Common myeloid progenitor, CD34-positive (primary cell): ENCODE results near the gene IL23R.

Experiments used
- CTCF ChIA-PET: fragments of 350-600 bp; sonication (Branson Sonifier 250); formaldehyde crosslinking; loops from one replicate; lab custom pipeline; 2021; ENCODE audit warnings: antibody characterized with exemption; lab: Charles Lee
- POLR2A ChIA-PET: fragments of 350-600 bp; sonication (Branson Sonifier 250); formaldehyde crosslinking; loops from one replicate; lab custom pipeline; 2021; ENCODE audit warnings: antibody characterized with exemption; lab: Charles Lee
- DNase-seq, 3 donors: peaks; one replicate each; pipeline versions ENCODE4 v3.0.0 to v3.0.0-alpha.2; 2013
- H3K27ac ChIP-seq, 2 experiments: 1 replicate in 1 of 2; 2 replicates in 1 of 2; pipeline ENCODE4 v1.7.0; 2013; ENCODE audit warnings: inconsistent platforms in 2 of 2, low read length in 2 of 2, mild to moderate bottlenecking in 2 of 2, low read depth in 1 of 2, moderate library complexity in 1 of 2; ENCODE audit not compliant: severe bottlenecking in 2 of 2, insufficient read depth in 1 of 2, poor library complexity in 1 of 2
- H3K27me3 ChIP-seq, 5 experiments: replicated peaks in 2 of 5; 1 replicate in 3 of 5; 2 replicates in 2 of 5; pipeline versions ENCODE4 v1.6.1 to v1.7.0; 2013; ENCODE audit warnings: low read length in 4 of 5, mild to moderate bottlenecking in 2 of 5, moderate library complexity in 2 of 5, inconsistent platforms in 1 of 5; ENCODE audit not compliant: insufficient read depth in 5 of 5, control insufficient read depth in 4 of 5
- H3K36me3 ChIP-seq, 4 experiments: 1 replicate in 2 of 4; 2 replicates in 2 of 4; pipeline versions ENCODE4 v1.6.1 to v1.7.0; 2013; ENCODE audit warnings: low read length in 3 of 4, control low read depth in 1 of 4, mild to moderate bottlenecking in 1 of 4; ENCODE audit not compliant: control insufficient read depth in 4 of 4, insufficient read depth in 4 of 4
- H3K4me1 ChIP-seq, 4 experiments: 1 replicate in 3 of 4; 2 replicates in 1 of 4; pipeline versions ENCODE4 v1.6.1 to v1.7.1; 2013; ENCODE audit warnings: low read length in 3 of 4, mild to moderate bottlenecking in 3 of 4, control low read depth in 1 of 4, inconsistent platforms in 1 of 4, moderate library complexity in 1 of 4; ENCODE audit not compliant: control insufficient read depth in 4 of 4, insufficient read depth in 4 of 4; ENCODE audit errors: control extremely low read depth in 1 of 4
- H3K4me3 ChIP-seq, 7 experiments: 1 replicate in 4 of 7; 2 replicates in 3 of 7; pipeline versions ENCODE4 v1.5.1 to v1.7.0; 2013; ENCODE audit warnings: mild to moderate bottlenecking in 7 of 7, low read length in 6 of 7, moderate library complexity in 6 of 7, inconsistent platforms in 2 of 7, low read depth in 2 of 7, control low read depth in 1 of 7; ENCODE audit not compliant: insufficient read depth in 4 of 7, control insufficient read depth in 1 of 7; ENCODE audit errors: extremely low read depth in 1 of 7
- H3K9me3 ChIP-seq, 5 experiments: 1 replicate in 4 of 5; 2 replicates in 1 of 5; pipeline versions ENCODE4 v1.6.1 to v1.7.1; 2013; ENCODE audit warnings: low read length in 4 of 5, mild to moderate bottlenecking in 2 of 5, inconsistent platforms in 1 of 5, low read depth in 1 of 5, moderate library complexity in 1 of 5; ENCODE audit not compliant: control insufficient read depth in 4 of 5, insufficient read depth in 2 of 5; ENCODE audit errors: control extremely low read depth in 1 of 5
- WGBS: methylation state at CpG from one replicate; pipeline ENCODE4 v1.1.5; 2013; ENCODE audit not compliant: insufficient coverage; 5-methylcytosine and 5-hydroxymethylcytosine counted together

The IL23R gene

DNA sequence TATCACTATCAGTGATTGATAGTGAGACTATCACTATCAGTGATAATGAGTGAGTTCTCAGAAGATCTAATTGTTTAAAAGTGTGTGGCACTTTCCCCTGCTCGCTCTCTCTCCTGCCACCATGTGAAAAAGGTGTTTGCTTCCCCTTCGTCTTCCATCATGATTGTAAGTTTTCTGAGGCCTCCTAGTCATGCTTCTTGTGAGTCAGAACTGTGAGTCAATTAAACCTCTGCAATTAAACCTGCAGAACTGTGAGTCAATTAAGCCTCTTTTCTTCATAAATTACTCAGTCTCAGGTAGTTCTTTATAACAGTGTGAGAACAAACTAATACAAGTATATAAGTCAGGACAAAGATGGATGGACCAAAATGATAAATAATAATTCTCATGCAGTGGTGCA, 7.0 kb upstream of the IL23R start:
- ChIA-PET POLR2A (no interaction called here), CTCF (no interaction called here)
- H3K27me3 ChIP-seq: peaks cover 0 to 17% (median 4%) of the 10 kb centered on the region in 5 experiments
- peak in 2 of 3 donors; percentile 24 to 33 for DNase-seq
- H3K27ac ChIP-seq: no peak overlapping the region
- H3K9me3 ChIP-seq: peaks cover 0 to 2% (median 0%) of the 10 kb centered on the region in 5 experiments
- H3K36me3 ChIP-seq: no peaks in the 10 kb centered on the region
- H3K4me3 ChIP-seq: no peak overlapping the region
- no peaks in the 10 kb centered on the region for H3K4me1 ChIP-seq
- 100% methylated on average over 2 of the region's 2 CpGs for WGBS

DNA sequence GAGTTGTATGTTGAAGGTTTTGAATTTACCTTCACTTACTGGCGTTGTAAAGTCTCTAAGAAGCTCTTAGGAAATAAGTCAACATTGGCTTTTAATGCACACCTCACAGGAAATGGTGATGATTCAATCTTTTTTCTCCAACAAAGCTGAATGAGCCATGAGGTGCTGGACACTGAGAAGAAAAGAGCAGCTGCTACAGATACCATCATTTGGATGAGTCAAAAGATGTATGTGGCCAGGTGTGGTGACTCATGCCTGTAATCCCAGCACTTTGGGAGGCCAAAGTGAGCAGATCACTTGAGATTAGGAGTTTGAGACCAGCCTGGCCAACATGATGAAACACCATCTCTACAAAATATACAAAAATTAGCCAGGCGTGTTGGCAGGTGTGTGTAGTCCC, 3.3 kb upstream of the IL23R start:
- 100% methylated on average over 1 of the region's 2 CpGs for WGBS
- Histone ChIP-seq H3K27me3 (peaks cover 0 to 33% (median 11%) of the 10 kb centered on the region in 5 experiments), H3K4me3 (no peak overlapping the region), H3K4me1 (no peaks in the 10 kb centered on the region), H3K27ac (no peak overlapping the region), H3K36me3 (no peaks in the 10 kb centered on the region), H3K9me3 (no peaks in the 10 kb centered on the region)
- POLR2A ChIA-PET: interaction anchor here (0.5 kb wide), 1 partner anchor 28 kb away, joined by 3 read pairs; the partner anchor contains the start of gene C1orf141
- DNase-seq: peak in 1 of 3 donors; percentile 38
- CTCF ChIA-PET: interaction anchor here (1.3 kb wide), 2 partner anchors 49 to 143 kb away, joined by 3 read pairs; no protein-coding TSS in a partner anchor

DNA sequence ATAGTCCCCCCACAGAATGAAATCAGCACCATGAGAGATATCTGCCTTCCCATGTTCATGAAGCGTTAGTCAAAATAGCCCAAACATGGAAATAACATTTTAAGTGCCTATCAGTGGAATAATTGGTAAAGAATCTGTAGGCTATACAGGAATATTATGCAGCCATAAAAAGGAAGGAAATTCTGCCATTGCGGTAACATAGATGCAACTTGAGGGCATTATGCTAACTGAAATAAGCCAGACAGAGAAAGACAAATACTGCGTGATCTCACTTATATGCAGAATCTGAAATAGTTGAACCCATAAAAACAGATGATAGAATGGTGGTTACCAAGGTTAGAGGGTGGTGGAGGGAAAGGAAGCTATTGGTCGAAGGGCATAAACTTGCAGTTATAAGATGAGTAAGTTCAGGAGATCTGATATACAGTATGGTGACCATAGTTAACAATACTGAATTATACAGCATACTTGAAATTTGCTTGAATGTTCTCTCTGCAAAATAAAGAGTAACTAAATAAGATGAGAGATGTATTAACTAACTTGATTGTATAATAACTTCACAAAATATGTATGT, 699 bp upstream of the IL23R start:
- H3K27ac ChIP-seq: no peak overlapping the region
- no peak for DNase-seq
- H3K27me3 ChIP-seq: peaks cover 0 to 50% (median 18%) of the 10 kb centered on the region in 5 experiments
- no peaks in the 10 kb centered on the region for H3K9me3 ChIP-seq
- WGBS: 96% methylated on average over 2 of the region's 4 CpGs
- H3K4me3 ChIP-seq: no peak overlapping the region
- no peaks in the 10 kb centered on the region for H3K36me3 ChIP-seq
- POLR2A ChIA-PET: no interaction called here
- H3K4me1 ChIP-seq: peaks cover under 1 to 5% (median 3%) of the 10 kb centered on the region in 4 experiments
- CTCF ChIA-PET: no interaction called here

DNA sequence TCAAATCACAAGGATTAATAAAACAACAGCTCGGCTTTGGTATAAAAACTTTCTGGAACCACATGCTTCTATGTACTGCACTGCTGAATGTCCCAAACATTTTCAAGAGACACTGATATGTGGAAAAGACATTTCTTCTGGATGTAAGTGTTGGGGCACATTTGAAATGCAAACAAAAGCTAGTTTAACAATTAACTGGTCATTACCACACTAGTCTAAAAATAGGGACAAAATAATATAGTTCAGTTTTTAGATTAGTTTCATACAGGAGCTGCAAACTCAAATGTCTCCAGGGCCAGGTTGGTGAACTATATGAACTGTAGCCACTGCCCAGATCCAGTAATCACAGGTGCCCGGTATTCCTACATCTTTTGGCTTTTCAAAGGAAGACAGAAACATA, 3.2 kb downstream of the IL23R start:
- DNase-seq: no peak
- no CpG with 5 or more reads among the region's 2 CpGs for WGBS
- ChIA-PET POLR2A (no interaction called here), CTCF (interaction anchor here (0.9 to 3.7 kb wide), 3 partner anchors 21 to 43 kb away, joined by 3 to 16 read pairs (median 5); no protein-coding TSS in a partner anchor)
- peaks cover 6 to 16% (median 12%) of the 10 kb centered on the region in 4 experiments for H3K4me1 ChIP-seq
- no peak overlapping the region for H3K27ac ChIP-seq
- no peaks in the 10 kb centered on the region for H3K36me3 ChIP-seq
- peaks cover 0 to 60% (median 25%) of the 10 kb centered on the region in 5 experiments for H3K27me3 ChIP-seq
- no peak overlapping the region for H3K4me3 ChIP-seq
- H3K9me3 ChIP-seq: no peaks in the 10 kb centered on the region

DNA sequence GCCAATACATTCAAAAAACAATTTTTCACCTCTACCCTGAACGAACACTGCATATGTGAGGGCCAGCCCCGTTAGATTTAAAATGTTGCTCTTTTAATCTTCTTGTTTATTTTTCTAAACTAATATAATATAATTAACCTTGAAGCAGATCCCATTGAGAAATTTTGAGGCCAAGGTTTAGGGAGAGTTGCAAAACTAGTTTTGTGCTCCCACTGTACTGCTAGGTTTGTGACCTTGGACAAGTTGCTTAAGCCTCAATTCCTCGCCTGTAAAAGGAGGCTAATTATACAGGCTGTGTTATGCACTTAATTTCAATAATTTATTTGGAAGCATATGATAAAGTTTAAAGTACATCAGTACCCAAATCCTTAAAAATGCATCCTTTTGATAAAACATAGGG, 3.7 kb downstream of the IL23R start:
- H3K9me3 ChIP-seq: no peaks in the 10 kb centered on the region
- POLR2A ChIA-PET: no interaction called here
- no peak overlapping the region for H3K4me3 ChIP-seq
- H3K27ac ChIP-seq: no peak overlapping the region
- DNase-seq: no peak
- peaks cover 6 to 16% (median 12%) of the 10 kb centered on the region in 4 experiments for H3K4me1 ChIP-seq
- H3K27me3 ChIP-seq: peaks cover 0 to 61% (median 25%) of the 10 kb centered on the region in 5 experiments
- H3K36me3 ChIP-seq: no peaks in the 10 kb centered on the region
- CTCF ChIA-PET: interaction anchor here (1.2 to 3.7 kb wide), 2 partner anchors 9 to 21 kb away, joined by 3 to 16 read pairs; no protein-coding TSS in a partner anchor
- no CpG with 5 or more reads among the region's 3 CpGs for WGBS

DNA sequence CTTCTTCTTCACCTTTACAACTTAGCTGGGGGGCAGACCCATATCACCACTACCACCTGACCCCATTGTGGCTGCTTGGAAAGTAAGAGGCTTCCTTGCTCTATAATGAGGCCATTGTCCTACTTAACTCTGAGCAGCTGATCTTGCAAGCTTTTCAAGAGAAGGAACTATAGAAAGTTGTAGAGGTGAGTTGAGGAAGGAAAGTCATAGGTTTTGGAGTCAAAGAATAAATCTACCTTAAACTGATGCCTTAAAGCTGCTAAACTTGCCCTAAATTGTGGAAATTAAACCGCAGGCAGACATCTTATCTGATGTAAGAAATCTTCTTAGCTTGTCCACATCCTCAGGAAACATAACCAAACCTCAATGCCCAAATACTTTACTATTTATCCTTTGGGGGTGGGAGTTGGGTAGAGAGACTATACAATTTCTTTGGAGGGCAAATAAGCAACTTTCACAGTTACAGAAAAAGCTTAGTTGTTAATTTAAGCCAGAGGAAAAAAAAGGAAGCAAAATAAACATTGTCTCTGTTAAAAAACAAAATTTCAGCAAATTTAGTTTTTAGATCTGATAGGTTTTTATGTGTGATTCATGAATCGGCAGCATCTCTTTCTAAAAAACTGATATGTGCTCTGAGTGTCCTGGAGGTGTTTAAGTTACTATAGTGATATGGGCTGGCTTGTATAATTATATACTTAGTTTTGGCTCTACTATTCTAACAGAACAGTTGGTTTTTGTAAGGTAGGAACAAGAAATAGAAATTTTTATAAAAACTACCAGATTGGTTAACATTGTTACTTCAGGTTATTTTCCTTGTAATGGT, 4.7 kb downstream of the IL23R start:
- DNase-seq: peak; percentile 38 to 79 (median 74)
- 0% methylated on average over 1 of the region's 2 CpGs for WGBS
- peaks cover 0 to 63% (median 33%) of the 10 kb centered on the region in 5 experiments for H3K27me3 ChIP-seq
- no peaks in the 10 kb centered on the region for H3K36me3 ChIP-seq
- ChIA-PET CTCF (interaction anchor here (1.2 to 3.7 kb wide), 5 partner anchors 8 to 42 kb away, joined by 3 to 16 read pairs (median 3); no protein-coding TSS in a partner anchor), POLR2A (interaction anchor here (1.2 kb wide), 1 partner anchor 9 kb away, joined by 5 read pairs; no protein-coding TSS in a partner anchor)
- no peak overlapping the region for H3K4me3 ChIP-seq
- H3K27ac ChIP-seq: no peak overlapping the region
- H3K9me3 ChIP-seq: no peaks in the 10 kb centered on the region
- peaks cover 6 to 16% (median 12%) of the 10 kb centered on the region in 4 experiments for H3K4me1 ChIP-seq
